ENCODE measurements around the gene MOAP1. TPM values are rescaled to one million over a fixed set of nuclear protein-coding genes. Genes with fewer than 3 reads are reported as not detected.
A peak's percentile ranks its signal among the peaks of the same experiment; 100 is the strongest.
"Not testable (repeated sequence)": the region's sequence is repeated elsewhere in the genome, so short reads cannot be mapped to it uniquely, and the experiment has no call there.

MOAP1 gene
- total RNA-seq, 1 donor from 2014 or later = 19.7 TPM

GRCh38 chr14:93183596-93184317, 940 bp downstream of the MOAP1 start:
- no peak for DNase-seq (ENCODE audit: low read depth)
- H3K4me3 ChIP-seq (ENCODE audit: low read depth, low read length) = peak overlapping the region; percentile 98
- no peak for TF ChIP-seq CTCF (conservative IDR thresholded peaks at IDR 0.05; ENCODE audit: low read depth, low read length)

DNA sequence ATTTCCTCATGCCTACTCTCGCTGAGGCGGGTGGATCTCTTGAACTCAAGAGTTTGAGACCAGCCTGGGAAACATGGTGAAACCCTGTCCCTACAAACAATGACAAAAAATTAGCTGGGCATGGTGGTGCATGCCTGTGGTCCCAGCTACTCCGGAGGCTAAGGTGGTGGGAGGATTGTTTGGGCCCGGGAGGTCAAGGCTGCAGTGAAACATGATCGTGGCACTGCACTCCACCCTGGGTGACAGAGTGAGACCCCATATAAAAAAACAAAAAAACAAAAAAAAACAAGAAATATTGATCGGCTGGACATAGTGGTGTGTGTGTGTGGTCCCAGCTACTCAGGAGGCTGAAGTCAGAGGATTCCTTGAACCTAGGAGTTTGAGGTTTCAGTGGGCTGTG, 9.2 kb downstream of the MOAP1 start:
- no peak for TF ChIP-seq CTCF (conservative IDR thresholded peaks at IDR 0.05; ENCODE audit: low read depth, low read length)
- no peak overlapping the region for H3K4me3 ChIP-seq (ENCODE audit: low read depth, low read length)
- no peak for DNase-seq (ENCODE audit: low read depth)

- not testable (repeated sequence) for DNase-seq (ENCODE audit: low read depth)
These were observed 10.0 kb downstream of the MOAP1 start for GRCh38 chr14:93174731-93175130.

GRCh38 chr14:93173943-93174395, 10.7 kb downstream of the MOAP1 start:
- no peak overlapping the region for H3K4me3 ChIP-seq (ENCODE audit: low read depth, low read length)
- no peak for TF ChIP-seq CTCF (conservative IDR thresholded peaks at IDR 0.05; ENCODE audit: low read depth, low read length)
- DNase-seq (ENCODE audit: low read depth) = no peak

More at GRCh38 chr14:93174731-93175130, 10.0 kb downstream of the MOAP1 start:
- not testable (repeated sequence) for H3K4me3 ChIP-seq (ENCODE audit: low read depth, low read length)

GRCh38 chr14:93171376-93171775, 13.3 kb downstream of the MOAP1 start:
- TF ChIP-seq CTCF (conservative IDR thresholded peaks at IDR 0.05; ENCODE audit: low read depth, low read length) = no peak
- no peak for DNase-seq (ENCODE audit: low read depth)
- no peak overlapping the region for H3K4me3 ChIP-seq (ENCODE audit: low read depth, low read length)

- H3K4me3 ChIP-seq (ENCODE audit: low read depth, low read length) = not testable (repeated sequence)
These were observed 14.6 kb downstream of the MOAP1 start for GRCh38 chr14:93170141-93170540.

DNA sequence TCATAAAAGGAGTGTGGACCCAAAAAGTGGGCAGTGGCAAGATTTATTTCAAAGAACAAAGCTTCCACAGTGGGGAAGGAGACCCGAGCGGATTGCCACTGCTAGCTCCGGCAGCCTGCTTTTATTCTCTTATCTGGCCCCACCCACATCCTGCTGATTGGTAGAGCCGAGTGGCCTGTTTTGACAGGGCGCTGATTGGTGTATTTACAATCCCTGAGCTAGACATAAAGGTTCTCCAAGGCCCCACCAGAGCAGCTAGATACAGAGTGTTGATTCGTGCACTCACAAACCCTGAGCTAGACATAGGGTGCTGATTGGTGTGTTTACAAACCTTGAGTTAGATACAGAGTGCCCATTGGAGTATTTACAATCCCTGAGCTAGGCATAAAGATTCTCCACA, 15.1 kb downstream of the MOAP1 start:
- H3K4me3 ChIP-seq (ENCODE audit: low read depth, low read length); DNase-seq (ENCODE audit: low read depth): not testable (repeated sequence)

More at GRCh38 chr14:93170141-93170540, 14.6 kb downstream of the MOAP1 start:
- not testable (repeated sequence) for DNase-seq (ENCODE audit: low read depth)

DNA sequence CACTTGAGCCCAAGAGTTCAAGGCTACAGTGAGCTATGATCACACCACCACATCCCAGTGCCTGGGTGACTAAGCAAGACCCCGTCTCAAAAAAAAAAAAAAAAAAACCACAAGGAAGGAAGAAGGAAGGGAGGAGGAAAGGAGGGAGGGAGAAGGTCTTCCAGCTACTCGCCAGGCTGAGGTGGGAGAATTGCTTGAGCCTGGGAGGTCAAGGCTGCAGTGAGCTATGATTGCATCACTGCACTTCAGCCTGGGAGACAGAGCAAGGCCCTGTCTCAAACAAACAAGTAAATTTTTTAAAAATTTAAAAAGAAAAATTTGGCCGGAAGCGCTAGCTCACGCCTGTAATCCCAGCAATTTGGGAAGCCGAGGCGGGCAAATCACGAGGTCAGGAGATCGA, 16.1 kb downstream of the MOAP1 start:
- H3K4me3 ChIP-seq (ENCODE audit: low read depth, low read length); DNase-seq (ENCODE audit: low read depth): not testable (repeated sequence)

GRCh38 chr14:93165271-93166265, 19.1 kb downstream of the MOAP1 start:
- peak; percentile 49 for DNase-seq (ENCODE audit: low read depth)
- peak overlapping the region; percentile 19 for H3K4me3 ChIP-seq (ENCODE audit: low read depth, low read length)

Data from epithelial cell of proximal tubule (primary cell).